ENCODE data around the gene TMEM156.

The TMEM156 gene

GRCh38 chr4:38925492-38926413 lies 106.5 kb downstream of the TMEM156 start:
- DNase-seq (ENCODE audit: low read depth), result no peak

DNA sequence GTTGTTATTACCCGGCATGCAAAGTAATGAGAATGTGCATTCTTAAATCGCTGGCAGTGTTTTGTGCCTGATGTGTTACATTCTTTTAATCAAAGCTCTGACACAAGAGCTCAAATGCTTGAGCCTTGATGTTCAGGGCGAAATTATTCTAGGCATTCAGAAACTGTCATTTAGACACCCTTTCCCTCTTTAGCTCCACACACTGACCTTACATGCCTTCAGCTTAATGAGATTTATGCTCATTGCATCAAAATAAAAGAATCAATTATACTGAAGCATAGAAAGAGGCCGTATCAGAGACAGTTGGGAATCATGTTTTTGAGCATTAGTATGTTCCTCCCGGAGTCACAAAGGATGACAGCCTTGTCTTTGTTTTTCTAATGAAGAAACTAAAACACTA lies 107.9 kb downstream of the TMEM156 start:
- DNase-seq (ENCODE audit: low read depth), result no peak

- DNase-seq (ENCODE audit: low read depth), result no peak
Observed at GRCh38 chr4:38923746-38924145, 108.5 kb downstream of the TMEM156 start.

DNA sequence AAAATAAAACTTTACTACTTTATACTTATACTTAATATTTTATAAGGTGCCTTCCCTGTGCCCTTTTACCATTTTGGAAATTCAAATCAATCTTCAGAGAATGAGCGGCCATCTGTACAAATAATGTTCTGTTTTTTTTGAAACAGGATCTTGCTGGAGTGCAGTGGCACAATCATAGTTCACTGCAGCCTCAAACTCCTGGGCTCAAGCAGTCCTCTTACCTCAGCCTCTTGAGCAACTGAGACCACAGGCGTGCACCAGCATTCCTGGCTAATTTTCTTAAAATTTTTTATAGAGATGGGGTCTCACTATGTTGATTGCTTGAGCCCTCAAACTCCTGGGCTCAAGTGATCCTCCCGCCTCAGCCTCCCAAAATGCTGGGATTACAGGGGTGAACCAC lies 111.1 kb downstream of the TMEM156 start:
- no peak for DNase-seq (ENCODE audit: low read depth)

- no peak for DNase-seq (ENCODE audit: low read depth)
Observed at GRCh38 chr4:38920677-38921076, 111.5 kb downstream of the TMEM156 start.

DNA sequence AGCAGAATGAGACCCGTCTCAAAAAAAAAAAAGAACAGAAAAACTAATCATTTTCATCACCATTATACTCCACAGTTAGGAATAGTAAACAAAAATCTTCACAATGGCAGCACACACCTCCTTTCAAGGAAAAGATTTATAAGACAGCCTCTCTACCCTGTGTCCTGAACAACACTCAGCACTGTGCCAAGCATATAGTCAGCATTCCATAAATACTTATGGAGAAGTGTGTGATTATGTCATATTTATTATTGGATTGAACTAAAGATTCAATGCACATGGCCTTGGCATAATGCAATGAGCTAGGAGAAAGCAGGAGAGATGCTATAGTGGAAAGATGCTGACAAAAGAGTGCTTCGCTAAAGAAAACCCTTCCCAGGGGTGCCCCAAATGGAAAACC lies 112.0 kb downstream of the TMEM156 start:
- DNase-seq (ENCODE audit: low read depth), result no peak

GRCh38 chr4:38919494-38919893 lies 112.7 kb downstream of the TMEM156 start:
- DNase-seq (ENCODE audit: low read depth), result no peak

DNA sequence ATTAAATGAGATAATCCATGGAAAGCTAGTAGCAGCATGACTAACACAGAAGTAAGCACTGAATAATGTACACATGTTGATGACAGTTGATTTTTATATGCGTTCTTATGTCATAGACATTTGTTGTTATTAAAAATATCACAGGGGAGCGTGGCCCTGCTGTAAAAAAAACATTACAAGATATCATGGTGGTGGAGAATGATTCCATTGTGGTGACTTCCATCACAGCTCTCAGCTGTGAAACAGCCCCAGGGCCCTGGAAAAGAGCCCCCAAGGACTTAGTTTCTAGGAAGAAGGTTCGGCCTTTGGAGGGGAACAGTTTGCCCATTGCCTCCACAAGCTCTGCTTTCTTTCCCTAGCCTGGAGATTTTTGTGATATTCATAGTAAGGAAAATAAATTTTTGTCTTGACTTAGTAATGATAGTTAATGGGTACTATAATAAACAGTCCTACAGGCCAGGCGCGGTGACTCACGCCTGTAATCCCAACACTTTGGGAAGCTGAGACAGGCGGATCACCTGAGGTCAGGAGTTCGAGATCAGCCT lies 114.7 kb downstream of the TMEM156 start:
- no peak for DNase-seq (ENCODE audit: low read depth)
